Daoy (cell line): Measurements from ENCODE around the gene TACC2. TPM values are rescaled to one million over a fixed set of nuclear protein-coding genes. Genes with fewer than 3 reads are reported as not detected.
"Not testable (repeated sequence)": the region's sequence is repeated elsewhere in the genome, so short reads cannot be mapped to it uniquely, and the experiment has no call there.

Experiments
- DNase-seq: peaks from one replicate; pipeline ENCODE4 v3.0.0-alpha.2; 2015; ENCODE audit warnings: low read depth
- total RNA-seq: library from RNA; depleted of rRNA; stranded (reverse); fragments of >200 nt; shearing (Covaris generic); gene quantifications from 2 replicates; pipeline ENCODE4 v1.2.3, GENCODE V29; 2014

TACC2 gene
- total RNA-seq, 1 experiment from 2014 or later = 10.1 TPM

DNA sequence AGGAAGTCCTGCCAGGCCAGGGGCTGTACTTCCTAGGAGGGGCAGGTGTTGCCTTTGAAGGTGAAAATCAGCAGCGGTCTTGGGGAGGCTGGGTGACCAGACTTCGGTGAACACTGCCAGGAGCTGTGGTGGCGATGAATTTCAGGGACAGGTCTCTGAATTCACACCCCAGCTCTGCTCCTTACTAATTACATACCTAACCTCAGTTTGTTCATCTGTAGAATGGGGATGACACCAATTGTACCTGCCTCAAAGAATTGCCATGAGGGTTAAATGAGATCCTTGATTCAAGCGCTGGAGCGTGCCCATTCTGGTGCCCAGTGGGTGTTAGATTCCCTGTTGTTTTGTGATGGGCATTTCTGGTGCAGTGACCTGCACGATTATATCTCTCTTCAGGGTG, 102.8 kb downstream of the TACC2 start:
- no peak for DNase-seq

DNA sequence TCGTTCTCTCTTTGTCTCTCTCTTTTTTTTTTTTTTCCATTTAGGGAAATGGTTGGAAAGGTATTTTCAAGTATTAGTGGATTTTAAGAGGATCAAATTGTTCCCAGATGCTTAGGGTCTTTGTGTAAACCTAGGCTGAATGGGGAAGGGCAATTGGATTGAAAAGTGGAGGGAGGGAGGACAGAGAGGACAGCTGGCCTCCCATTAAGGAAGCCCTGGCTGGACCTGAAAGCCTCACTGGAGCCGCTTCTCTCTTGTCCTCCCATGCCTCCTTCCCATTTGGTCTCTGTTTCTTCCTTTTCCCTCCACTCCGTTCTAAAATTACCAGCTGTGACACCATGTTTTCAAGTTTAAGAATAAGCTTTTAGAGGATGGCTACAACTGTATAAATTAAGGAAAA, 104.1 kb downstream of the TACC2 start:
- DNase-seq = no peak

DNA sequence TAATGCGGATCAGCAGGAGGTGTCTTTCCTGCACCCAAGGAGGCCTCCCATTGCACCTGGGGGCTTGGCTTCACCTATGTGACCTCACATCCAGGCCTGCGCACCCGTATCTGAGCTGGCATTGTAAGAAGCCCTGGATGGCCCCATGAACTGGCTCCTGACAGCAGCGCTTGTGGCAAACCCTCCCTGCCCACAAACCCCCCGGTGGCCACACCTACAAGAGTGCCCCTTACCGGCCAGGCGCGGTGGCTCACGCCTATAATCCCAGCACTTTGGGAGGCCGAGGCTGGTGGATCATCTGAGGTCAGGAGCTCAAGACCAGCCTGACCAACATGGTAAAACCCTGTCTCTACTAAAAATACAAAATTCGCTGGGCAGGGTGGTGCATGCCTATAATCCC, 107.2 kb downstream of the TACC2 start:
- DNase-seq = not testable (repeated sequence)

DNA sequence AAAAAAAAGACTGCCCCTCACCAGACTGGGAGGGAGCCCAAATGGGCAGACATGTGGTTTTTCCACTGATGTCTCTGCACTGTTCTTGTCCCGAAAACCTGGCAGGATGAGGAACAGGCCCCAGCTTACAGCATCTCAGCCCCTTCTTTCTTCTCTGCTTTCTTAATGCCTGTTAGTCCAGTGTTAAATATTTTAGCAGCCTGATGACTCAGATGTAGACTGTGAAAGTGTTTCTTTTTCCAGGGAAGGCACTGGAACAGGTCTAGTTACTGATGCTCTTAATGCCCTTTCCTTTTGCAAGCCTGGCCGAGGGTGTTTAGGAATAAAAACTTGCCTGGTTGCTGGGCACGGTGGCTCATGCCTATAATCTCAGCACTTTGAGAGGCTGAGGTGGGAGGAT, 107.7 kb downstream of the TACC2 start:
- DNase-seq = no peak

DNA sequence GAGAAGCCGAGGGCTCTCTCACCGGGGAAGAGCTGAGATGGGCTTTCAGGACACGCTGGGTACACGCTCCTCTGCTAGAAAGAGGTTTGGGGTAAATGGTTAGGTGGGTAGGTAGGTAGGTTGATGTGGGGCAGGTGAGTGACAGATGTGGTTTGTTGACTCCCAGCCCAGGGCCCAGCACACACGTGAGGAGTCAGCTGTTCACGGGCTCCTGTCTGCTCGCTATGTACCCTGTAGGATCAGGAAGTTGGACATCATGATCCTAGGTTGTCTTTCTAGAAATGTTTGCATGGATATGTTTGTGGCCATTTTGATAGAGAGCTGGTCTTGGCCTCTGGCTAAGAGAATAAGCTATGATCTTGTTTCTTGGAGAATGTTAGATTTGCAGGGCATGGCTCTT, 109.0 kb downstream of the TACC2 start:
- DNase-seq = no peak

DNA sequence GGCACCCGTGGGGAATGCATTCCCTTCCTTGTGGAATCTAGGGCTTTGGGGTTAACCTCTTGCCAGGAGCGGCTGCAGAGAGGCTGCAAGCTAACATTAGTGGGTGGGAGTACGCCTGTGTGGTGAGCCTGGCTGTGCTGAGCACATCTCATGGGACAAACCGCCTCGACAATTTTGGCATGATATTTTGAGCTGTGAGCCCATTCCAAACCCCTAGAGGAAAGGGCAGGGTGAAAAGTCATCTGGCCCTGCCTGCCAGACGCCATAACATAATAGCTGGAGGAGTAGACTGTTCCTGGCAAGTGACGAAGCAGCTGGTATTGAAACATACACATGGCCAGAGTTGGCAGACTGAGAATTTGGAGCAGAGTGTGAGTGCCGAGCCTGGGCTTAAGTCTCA, 110.0 kb downstream of the TACC2 start:
- DNase-seq = no peak

DNA sequence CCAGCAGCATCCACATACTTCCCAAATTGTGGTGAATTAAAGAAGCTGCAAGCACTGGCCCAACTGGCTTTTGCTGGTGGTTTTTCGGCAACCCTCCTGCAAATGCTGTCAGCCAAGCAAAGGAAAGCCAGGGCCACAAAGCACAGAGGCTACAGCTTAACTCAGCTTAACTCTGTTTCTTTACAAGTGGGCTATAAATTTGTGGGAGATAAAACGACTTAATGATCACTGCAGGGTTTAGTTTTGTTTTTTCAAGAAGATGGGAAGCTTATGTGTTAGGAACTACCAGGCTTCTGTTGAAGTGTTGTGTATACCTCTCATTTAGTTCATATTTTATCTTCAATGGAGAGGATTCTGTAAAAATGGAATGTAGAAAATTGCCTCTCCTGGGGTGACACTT, 110.6 kb downstream of the TACC2 start:
- no peak for DNase-seq

DNA sequence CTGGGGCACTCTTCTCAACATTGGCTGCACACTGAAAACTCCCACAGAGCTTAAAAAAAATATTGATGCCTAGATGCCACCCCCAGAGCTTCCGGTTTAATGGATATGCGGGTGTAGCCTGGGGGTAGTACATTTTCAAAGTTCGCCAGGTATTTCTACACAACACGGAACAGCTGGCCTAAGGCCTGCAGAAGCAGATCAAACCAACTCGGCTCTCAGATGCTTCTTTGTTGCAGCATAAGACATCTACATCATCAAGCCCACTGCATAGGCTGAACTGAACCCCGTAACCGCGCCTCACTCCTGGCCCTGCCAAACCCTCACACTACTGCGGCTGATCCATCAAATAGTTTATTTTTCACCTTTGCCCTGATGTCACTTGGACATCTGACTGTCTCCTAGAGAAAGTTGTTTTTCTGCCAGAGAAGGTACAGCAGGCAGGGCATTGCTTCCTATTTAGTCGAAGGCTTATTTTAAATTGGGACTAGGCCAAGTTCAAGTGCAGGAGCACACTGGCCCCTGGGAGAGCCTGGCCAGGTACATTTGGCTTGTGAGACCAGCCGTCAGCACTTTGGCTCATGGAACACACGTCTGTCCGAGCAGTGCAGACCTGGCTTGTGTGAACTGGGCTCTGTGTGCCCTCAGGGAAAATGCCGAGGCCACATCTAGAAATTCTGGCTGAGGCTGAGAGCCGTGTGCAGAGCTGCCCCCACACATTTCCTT, 113.3 kb downstream of the TACC2 start:
- DNase-seq = no peak

DNA sequence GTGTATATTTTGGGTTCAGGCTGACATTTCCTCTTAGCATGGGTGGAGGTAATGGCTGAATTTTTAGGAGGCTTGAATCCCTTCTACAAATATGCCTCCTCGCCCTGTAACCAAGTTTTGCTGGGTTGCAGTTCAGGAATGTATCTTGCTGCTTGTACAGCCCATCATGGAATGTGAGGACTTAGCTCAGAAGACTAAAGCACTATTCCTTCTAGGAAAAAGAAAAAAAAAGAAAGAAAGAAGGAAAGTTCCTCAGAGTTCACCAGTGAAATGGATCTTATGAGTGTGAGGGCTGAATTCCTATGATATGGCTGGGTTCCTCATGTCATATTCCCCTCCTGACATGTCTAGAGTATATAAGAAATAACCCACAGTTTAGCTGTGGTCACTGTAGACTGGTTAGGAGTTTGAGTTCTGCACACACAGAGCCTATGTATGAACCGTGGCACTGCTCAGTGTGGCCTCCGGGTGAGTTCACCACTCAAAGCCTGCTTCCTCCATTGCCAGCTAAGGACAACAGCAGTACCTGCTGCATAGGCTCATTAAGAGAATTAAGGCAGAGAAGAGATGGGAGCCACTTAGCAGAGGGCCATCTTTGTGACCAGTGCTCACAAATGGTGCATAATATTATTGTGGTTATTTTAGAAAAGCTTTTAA, 114.0 kb downstream of the TACC2 start:
- DNase-seq = no peak

DNA sequence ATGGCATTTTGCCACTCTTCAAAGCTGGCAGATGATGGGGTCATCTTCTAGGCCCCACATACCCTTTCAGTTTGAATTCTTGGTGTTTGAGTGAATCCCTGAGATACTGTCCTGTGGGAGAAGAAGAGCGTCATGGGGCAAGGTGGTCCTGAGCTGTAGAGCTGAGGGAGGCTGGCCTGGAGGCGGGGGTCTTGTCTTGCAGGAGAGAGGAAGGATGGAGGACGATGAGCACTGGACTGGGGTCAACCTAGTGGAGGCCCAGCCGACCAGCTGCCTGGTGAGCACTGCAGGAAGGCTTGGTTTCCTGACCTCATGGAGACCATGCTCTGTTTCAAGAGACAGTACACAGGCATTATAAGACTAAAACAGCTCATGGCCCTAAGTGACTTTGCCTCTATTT, 114.6 kb downstream of the TACC2 start:
- DNase-seq = no peak

DNA sequence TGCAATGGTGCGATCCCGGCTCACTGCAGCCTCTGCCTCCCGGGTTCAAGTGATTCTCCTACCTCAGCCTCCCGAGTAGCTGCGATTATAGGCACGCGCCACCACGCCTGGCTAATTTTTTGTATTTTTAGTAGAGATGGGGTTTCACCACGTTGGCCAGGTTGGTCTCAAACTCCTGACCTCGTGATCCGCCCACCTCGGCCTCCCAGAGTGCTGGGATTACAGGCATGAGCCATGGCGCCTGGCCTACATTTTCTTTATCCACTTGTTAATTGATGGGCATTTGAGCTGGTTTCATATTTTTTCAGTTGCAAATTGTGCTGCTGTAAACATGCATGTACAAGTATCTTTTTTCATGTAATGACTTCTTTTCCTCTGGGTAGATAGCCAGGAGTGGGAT, 119.8 kb downstream of the TACC2 start:
- DNase-seq = not testable (repeated sequence)

DNA sequence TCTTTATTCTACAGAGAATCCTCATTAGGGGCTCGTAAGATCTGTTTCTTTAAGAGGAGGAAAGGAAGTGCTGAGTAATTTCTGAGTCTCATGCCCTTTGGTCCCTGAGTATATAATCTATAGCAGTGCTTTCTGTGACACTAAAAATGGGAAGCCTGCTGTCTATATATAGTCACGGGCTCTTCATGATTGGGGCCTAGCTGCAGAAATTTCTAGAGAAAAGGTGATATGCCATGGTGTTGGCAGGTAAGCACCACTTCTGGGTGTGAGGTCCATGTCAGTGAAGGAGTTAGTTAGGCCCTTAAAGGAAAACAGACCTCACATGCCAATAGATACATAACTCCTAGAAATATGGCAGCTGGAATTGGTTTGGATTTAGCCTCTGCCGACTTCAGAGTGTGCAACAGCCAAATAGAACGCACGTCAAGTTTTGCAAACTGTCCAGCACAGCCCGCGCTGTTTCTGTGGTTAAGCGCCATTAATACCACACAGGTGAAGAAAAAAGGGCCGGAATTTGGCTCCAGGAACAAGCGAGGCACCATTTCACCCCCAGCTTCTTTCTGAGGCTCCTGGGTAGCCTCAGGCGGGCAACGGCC, 123.2 kb downstream of the TACC2 start:
- no peak for DNase-seq

DNA sequence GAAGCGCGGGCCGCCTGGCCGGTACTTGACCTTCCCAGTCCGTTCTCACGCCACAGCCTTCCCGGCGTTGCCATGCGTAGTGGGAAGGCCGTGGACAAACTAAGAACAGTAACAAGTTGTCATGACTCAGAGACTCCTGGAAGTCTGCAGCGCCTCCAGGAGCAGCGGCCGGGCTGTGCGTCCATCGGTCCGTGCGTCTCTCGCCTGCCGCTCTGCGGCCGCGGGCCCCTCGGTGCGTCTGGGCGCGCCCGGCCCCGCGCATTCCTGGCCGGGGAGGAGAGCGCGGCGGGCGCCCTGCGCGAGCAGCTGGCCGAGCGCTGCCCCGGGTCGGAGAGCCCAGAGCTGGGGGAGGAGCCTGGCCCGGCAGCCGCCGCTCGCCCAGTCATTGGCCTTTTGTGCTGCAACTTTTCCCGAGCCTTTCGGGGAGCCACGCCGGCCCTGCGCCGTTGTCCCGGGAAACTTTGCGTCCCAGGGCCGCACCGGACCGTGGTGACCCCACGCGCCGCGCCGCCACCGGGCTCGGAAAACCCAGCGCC, 123.7 kb downstream of the TACC2 start:
- peak; percentile 87 for DNase-seq

DNA sequence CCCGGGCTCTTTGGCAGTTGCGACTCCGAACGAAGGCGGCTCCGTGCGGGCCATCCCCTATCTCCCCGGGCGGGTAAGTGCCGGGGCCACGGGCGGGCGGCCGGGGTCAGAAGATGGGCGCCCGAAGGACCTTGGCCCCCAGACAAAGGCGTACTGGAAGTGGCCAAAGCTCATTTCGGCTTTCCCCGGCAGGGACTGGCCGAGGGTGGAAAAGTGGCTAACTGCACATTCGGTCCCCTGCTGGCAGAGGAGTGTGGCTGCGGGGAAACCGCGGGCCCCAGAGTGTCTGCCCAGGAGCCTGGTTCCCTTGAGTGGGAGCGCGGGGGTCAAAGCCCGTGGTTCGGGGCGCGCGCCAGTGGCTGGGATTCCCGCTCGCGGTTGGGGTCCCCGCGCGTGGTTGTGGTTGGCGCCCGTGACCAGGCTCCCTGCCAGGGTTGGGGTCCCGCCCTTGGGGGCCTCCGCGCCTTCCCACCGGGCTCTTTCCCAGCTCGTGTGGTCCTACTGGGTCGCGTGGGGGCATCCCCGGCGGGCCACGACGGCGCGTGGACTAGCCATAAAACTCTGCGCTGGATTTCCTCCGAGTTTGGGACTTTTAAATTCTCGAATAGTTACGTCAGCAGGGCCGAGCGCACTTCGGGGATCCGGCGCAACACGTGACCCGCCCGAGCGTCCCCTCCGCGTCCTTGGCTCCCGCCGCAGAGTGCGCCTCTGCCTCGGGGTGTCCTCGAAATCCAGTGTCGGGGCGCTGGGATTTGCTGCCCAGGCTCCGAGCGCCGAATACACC, 124.4 kb downstream of the TACC2 start:
- DNase-seq = peak; percentile 68

DNA sequence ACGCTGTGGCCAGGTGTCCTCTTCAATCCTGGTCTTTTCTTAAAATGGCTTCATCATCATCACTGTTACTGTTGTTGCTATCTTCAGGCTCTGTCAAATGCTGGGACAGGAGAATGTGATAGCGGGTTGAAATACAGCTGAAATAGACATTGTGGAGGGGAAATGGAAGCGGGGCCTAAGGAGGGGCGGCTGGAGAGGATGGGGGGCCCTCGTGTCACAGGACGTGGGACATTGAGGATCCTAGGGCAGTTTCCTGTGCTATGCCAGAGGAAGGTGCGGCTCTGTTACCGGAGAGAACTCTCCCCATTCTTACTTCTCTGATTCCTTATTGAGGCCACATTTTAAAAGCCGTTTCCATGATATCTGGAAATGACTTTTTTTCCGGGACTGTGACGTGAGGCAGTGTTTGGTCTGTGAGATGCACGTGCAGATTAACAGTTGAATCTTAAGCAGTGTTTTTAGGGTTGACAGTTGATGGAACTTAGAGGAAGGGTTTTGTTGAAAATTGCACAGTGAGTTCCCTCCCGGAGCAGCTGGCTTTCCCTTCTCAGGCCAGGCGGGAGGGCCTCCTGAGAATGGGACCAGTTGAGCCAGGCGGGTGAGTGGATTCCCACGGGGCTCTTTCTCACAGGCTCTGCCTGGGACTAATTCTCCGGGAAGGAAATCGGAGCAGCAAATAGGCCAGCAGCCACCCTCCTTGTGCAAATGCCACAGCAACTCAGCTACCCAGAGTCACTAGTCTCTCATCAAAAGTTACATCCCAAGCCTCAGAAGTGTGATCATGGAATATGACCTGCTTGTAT, 125.2 kb downstream of the TACC2 start:
- no peak for DNase-seq

DNA sequence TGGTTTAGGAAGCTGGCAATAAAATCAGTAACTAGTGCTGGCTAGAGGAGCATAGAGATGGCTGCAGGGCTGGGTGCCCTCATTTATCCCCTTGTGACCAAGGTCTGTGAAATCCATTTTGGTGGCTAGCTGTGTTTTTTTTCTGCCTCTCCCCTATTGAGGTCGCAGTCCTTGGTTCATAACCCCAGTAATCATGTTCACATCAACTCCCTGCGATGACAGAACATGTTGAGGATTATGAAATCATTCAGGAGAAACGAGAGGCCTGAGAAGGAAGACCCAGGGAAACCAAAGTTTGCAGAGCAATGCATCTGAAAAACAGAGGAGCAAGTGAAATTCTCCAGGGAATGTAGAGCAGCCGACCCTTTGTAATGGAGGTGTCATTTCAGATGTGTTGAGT, 126.9 kb downstream of the TACC2 start:
- DNase-seq = no peak

DNA sequence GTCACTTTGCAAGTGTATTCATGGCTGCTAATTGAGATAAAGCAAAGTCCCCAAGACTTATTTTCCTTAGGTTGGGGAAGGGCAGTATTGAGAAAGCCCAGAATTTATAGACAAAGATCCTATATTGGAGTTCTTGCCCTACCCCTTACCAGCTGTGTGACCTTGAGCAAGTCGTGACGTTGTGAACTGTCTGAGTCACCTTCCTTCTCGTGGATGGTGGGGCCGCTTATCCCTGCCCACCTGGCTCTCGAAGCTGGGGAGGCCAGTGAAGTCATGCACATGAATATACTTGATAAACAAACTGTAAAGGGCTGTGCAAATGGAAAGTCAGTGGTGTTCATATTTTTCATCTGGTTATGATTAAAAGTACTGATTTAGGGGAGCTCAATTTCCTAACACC, 127.4 kb downstream of the TACC2 start:
- peak; percentile 68 for DNase-seq

DNA sequence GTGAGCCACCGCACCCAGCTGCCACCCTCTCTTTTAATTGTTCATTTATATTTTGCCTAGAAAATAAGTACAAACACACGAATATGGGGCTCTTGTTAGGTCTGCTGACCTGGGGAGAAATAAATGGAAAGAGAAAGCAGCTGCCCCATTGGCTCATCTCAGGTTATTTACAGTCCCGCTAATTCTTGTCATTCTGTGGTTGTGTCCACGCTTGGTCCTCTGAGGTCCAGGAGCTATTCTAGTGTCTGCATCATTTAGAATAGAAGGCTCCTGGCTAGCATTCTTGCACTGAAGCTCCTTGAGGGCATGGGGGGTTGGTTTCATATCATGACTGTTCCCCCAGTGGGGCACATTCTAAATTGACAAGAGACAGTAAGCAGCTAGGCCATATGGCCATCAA, 128.5 kb downstream of the TACC2 start:
- no peak for DNase-seq

DNA sequence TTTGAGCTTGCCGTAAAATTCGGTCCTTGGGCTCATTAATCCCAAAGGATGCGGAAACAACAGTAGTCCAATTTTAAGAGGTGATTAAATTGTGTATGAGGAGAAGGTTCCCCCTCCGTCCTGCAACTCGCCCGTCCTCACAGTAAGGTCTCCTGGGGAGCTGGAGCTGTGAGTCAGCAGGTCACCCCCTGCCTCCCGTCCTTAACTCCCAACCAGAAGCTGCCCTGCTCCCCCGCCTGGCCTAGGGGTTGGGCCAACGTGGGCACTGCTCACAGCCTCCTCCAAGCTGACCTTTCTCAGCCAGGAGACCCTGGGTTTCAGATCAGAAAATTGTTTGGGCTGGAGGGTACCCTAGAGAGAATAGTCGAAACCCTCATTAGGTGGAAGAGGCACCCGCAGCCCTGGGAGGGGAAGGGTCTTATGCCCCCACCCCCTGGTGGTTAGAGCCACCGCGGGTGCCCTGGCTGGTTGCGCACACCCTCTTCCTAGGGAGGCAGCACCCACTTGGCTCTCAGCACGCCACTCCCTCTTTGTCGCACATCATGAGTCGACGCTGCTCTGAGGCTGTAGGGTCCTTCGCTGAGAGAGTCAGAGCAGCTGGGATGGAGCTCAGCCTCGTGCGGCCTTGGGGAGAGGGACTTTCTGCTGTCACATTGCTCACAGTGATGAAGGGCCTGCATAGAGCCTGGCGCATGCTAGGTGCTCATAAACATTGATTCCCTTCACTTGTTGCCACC, 131.2 kb downstream of the TACC2 start:
- DNase-seq = peak; percentile 35

DNA sequence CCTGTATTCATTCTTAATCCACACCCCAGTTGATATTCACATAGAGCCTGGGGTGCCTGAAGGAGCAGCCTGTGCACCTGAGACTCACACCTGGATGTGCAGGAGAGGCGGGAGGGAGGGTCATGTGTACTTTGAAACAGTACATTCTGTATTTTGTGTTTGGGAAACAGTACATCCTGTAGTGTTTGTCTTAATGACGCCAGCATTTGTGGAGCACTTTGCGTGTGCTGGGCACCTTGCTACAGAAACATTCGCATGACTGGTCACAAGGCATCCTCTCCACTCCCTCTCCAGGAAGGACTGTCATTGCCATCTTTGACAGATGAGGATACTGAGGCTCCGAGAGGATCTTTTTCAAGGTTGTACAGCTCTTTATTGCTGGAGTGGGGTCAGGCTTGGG, 132.1 kb downstream of the TACC2 start:
- no peak for DNase-seq

DNA sequence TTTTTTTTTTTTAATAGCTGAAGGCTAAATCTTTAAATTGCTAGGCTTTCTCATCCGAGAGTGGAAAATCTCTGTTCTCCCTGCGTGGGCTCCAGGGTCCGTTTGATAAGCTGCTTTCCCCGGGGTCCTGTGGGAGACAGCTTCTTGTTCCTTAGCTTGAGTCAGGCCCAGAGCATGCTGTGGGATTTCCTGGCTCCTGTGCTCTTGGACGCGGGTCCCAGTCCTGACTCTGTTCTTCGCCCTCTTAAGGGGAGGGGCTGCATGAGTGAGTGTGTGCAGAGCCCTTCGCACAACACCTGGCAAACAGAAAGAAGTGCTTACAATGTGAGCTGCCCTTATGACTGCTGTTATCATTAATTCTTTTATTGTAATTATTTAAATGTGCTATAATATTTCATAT, 133.5 kb downstream of the TACC2 start:
- no peak for DNase-seq
